ELR (cell line): ENCODE data around the gene FGD5.

Experiments
- DNase-seq: peaks from one replicate; pipeline ENCODE4 v3.0.0-alpha.2; 2015; ENCODE audit warnings: low read depth

The FGD5 gene

GRCh38 chr3:14789640-14790285 is 29.0 kb upstream of the FGD5 start:
- no peak for DNase-seq

- peak; percentile 56 for DNase-seq
Observed at GRCh38 chr3:14791343-14791945, 27.3 kb upstream of the FGD5 start.

- DNase-seq: no peak
Observed at GRCh38 chr3:14792691-14793121, 26.1 kb upstream of the FGD5 start.

- DNase-seq: no peak
Observed at GRCh38 chr3:14793126-14793857, 25.5 kb upstream of the FGD5 start.

GRCh38 chr3:14793858-14794234 is 24.9 kb upstream of the FGD5 start:
- DNase-seq: no peak

- DNase-seq: no peak
Observed at GRCh38 chr3:14794435-14794834, 24.3 kb upstream of the FGD5 start.

- no peak for DNase-seq
Observed at GRCh38 chr3:14795996-14796395, 22.8 kb upstream of the FGD5 start.

GRCh38 chr3:14796403-14797077 is 22.2 kb upstream of the FGD5 start:
- DNase-seq: no peak

- DNase-seq: no peak
Observed at GRCh38 chr3:14797731-14798130, 21.0 kb upstream of the FGD5 start.

GRCh38 chr3:14798231-14798630 is 20.5 kb upstream of the FGD5 start:
- no peak for DNase-seq

GRCh38 chr3:14799146-14799545 is 19.6 kb upstream of the FGD5 start:
- no peak for DNase-seq

- DNase-seq: no peak
Observed at GRCh38 chr3:14801031-14801430, 17.7 kb upstream of the FGD5 start.

GRCh38 chr3:14801668-14802380 is 16.9 kb upstream of the FGD5 start:
- no peak for DNase-seq

GRCh38 chr3:14802381-14802731 is 16.4 kb upstream of the FGD5 start:
- DNase-seq: no peak

GRCh38 chr3:14803101-14803980 is 15.4 kb upstream of the FGD5 start:
- peak; percentile 31 for DNase-seq

- no peak for DNase-seq
Observed at GRCh38 chr3:14803981-14804834, 14.6 kb upstream of the FGD5 start.

GRCh38 chr3:14804835-14805780 is 13.7 kb upstream of the FGD5 start:
- DNase-seq: peak; percentile 14

- no peak for DNase-seq
Observed at GRCh38 chr3:14805961-14806537, 12.7 kb upstream of the FGD5 start.
